ENCODE data around the gene C1orf232. TPM values are rescaled to one million over a fixed set of nuclear protein-coding genes. Genes with fewer than 3 reads are reported as not detected.

The C1orf232 gene
- total RNA-seq, 1 experiment from 2014 or later = not detected

GRCh38 chr1:26122988-26123973 lies 45.5 kb downstream of the C1orf232 start:
- H3K36me3 ChIP-seq (ENCODE audit: control insufficient read depth, insufficient read depth, low read length) = no peaks in the 10 kb centered on the region
- no peak overlapping the region for H3K4me3 ChIP-seq (ENCODE audit: low read depth, low read length)
- no peak for DNase-seq
- intact Hi-C loops (cut with micrococcal nuclease; ENCODE audit: unreplicated experiment) = no loop called here
- ChIA-PET POLR2A (no interaction called here), CTCF (interaction anchor here (1.1 kb wide), 1 partner anchor 22 kb away, joined by 7 read pairs; no protein-coding TSS in a partner anchor)
- Mint-ChIP-seq H3K4me1 (ENCODE audit: low read depth, unreplicated experiment) (no peaks in the 10 kb centered on the region), H3K4me3 (ENCODE audit: unreplicated experiment) (no peak overlapping the region), H3K27ac (ENCODE audit: unreplicated experiment) (no peak overlapping the region), H3K27me3 (ENCODE audit: insufficient read depth, unreplicated experiment) (no peaks in the 10 kb centered on the region), H3K9me3 (ENCODE audit: unreplicated experiment) (no peaks in the 10 kb centered on the region), H3K36me3 (ENCODE audit: insufficient read depth, unreplicated experiment) (no peaks in the 10 kb centered on the region)
- no peak for TF ChIP-seq CTCF (IDR thresholded peaks at IDR 0.05; ENCODE audit: insufficient read depth in 1 of 2, low read depth in 1 of 2, low read length in 1 of 2, severe bottlenecking in 1 of 2, unreplicated experiment in 1 of 2)
- H3K4me1 ChIP-seq = peaks cover 9% of the 10 kb centered on the region; the same call in 1 of the 2 replicates
- no peaks in the 10 kb centered on the region for H3K9me3 ChIP-seq
- no peaks in the 10 kb centered on the region for H3K27me3 ChIP-seq (replicated peaks; ENCODE audit: control insufficient read depth, insufficient read depth, low read length)
- no TSS peak for BruUV-seq (replicated peaks)

GRCh38 chr1:26121854-26122773 lies 46.6 kb downstream of the C1orf232 start:
- peaks cover 9% of the 10 kb centered on the region for H3K36me3 Mint-ChIP-seq (ENCODE audit: insufficient read depth, unreplicated experiment)
- Histone ChIP-seq H3K4me1 (peaks cover 9% of the 10 kb centered on the region; the same call in 1 of the 2 replicates), H3K27me3 (replicated peaks; ENCODE audit: control insufficient read depth, insufficient read depth, low read length) (no peaks in the 10 kb centered on the region), H3K9me3 (no peaks in the 10 kb centered on the region), H3K36me3 (ENCODE audit: control insufficient read depth, insufficient read depth, low read length) (no peaks in the 10 kb centered on the region), H3K4me3 (ENCODE audit: low read depth, low read length) (no peak overlapping the region)
- TF ChIP-seq CTCF (IDR thresholded peaks at IDR 0.05; ENCODE audit: insufficient read depth in 1 of 2, low read depth in 1 of 2, low read length in 1 of 2, severe bottlenecking in 1 of 2, unreplicated experiment in 1 of 2) = no peak
- no peak for DNase-seq
- no peaks in the 10 kb centered on the region for H3K9me3 Mint-ChIP-seq (ENCODE audit: unreplicated experiment)
- H3K4me3 Mint-ChIP-seq (ENCODE audit: unreplicated experiment) = no peak overlapping the region
- H3K27ac Mint-ChIP-seq (ENCODE audit: unreplicated experiment) = no peak overlapping the region
- no TSS peak for BruUV-seq (replicated peaks)
- POLR2A ChIA-PET = no interaction called here
- intact Hi-C loops (cut with micrococcal nuclease; ENCODE audit: unreplicated experiment) = no loop called here
- H3K27me3 Mint-ChIP-seq (ENCODE audit: insufficient read depth, unreplicated experiment) = no peaks in the 10 kb centered on the region
- H3K4me1 Mint-ChIP-seq (ENCODE audit: low read depth, unreplicated experiment) = no peaks in the 10 kb centered on the region
- CTCF ChIA-PET = interaction anchor here (0.7 kb wide), 1 partner anchor 10 kb away, joined by 3 read pairs; the partner anchor contains the start of gene PDIK1L
